Measurements from ENCODE around the gene RNF150.

Gene RNF150

GRCh38 chr4:140937866-140938265 is 195.4 kb downstream of the RNF150 start:
- Histone ChIP-seq H3K9me3 (ENCODE audit: severe bottlenecking) (no peaks in the 10 kb centered on the region), H3K36me3 (no peaks in the 10 kb centered on the region), H3K4me3 (ENCODE audit: low read depth, low read length) (no peak overlapping the region), H3K27ac (no peak overlapping the region), H3K27me3 (ENCODE audit: insufficient read depth, low read depth, severe bottlenecking) (no peaks in the 10 kb centered on the region)
- DNase-seq = no peak
- no peak for TF ChIP-seq CTCF (IDR thresholded peaks at IDR 0.05; ENCODE audit: low read depth, low read length)

- Histone ChIP-seq H3K9me3 (ENCODE audit: severe bottlenecking) (no peaks in the 10 kb centered on the region), H3K27ac (no peak overlapping the region), H3K36me3 (no peaks in the 10 kb centered on the region), H3K27me3 (ENCODE audit: insufficient read depth, low read depth, severe bottlenecking) (no peaks in the 10 kb centered on the region), H3K4me3 (ENCODE audit: low read depth, low read length) (no peak overlapping the region)
- no peak for TF ChIP-seq CTCF (IDR thresholded peaks at IDR 0.05; ENCODE audit: low read depth, low read length)
- DNase-seq = no peak
Observed at GRCh38 chr4:140935254-140935653, 198.0 kb downstream of the RNF150 start.

GRCh38 chr4:140932501-140933045 is 200.7 kb downstream of the RNF150 start:
- Histone ChIP-seq H3K4me3 (ENCODE audit: low read depth, low read length) (no peak overlapping the region), H3K36me3 (no peaks in the 10 kb centered on the region), H3K27ac (no peak overlapping the region), H3K27me3 (ENCODE audit: insufficient read depth, low read depth, severe bottlenecking) (no peaks in the 10 kb centered on the region), H3K9me3 (ENCODE audit: severe bottlenecking) (no peaks in the 10 kb centered on the region)
- DNase-seq = no peak
- TF ChIP-seq CTCF (IDR thresholded peaks at IDR 0.05; ENCODE audit: low read depth, low read length) = no peak

GRCh38 chr4:140931911-140932310 is 201.4 kb downstream of the RNF150 start:
- Histone ChIP-seq H3K36me3 (no peaks in the 10 kb centered on the region), H3K9me3 (ENCODE audit: severe bottlenecking) (no peaks in the 10 kb centered on the region), H3K27ac (no peak overlapping the region), H3K4me3 (ENCODE audit: low read depth, low read length) (no peak overlapping the region), H3K27me3 (ENCODE audit: insufficient read depth, low read depth, severe bottlenecking) (no peaks in the 10 kb centered on the region)
- TF ChIP-seq CTCF (IDR thresholded peaks at IDR 0.05; ENCODE audit: low read depth, low read length) = no peak
- no peak for DNase-seq

- no peaks in the 10 kb centered on the region for H3K9me3 ChIP-seq (ENCODE audit: severe bottlenecking)
- H3K27me3 ChIP-seq (ENCODE audit: insufficient read depth, low read depth, severe bottlenecking) = no peaks in the 10 kb centered on the region
- H3K4me3 ChIP-seq (ENCODE audit: low read depth, low read length) = no peak overlapping the region
- TF ChIP-seq CTCF (IDR thresholded peaks at IDR 0.05; ENCODE audit: low read depth, low read length) = no peak
- no peaks in the 10 kb centered on the region for H3K36me3 ChIP-seq
- no peak for DNase-seq
- no peak overlapping the region for H3K27ac ChIP-seq
Observed at GRCh38 chr4:140930557-140930956, 202.7 kb downstream of the RNF150 start.

GRCh38 chr4:140930011-140930410 is 203.3 kb downstream of the RNF150 start:
- Histone ChIP-seq H3K9me3 (ENCODE audit: severe bottlenecking) (no peaks in the 10 kb centered on the region), H3K27ac (no peak overlapping the region), H3K36me3 (no peaks in the 10 kb centered on the region), H3K27me3 (ENCODE audit: insufficient read depth, low read depth, severe bottlenecking) (no peaks in the 10 kb centered on the region), H3K4me3 (ENCODE audit: low read depth, low read length) (no peak overlapping the region)
- no peak for DNase-seq
- TF ChIP-seq CTCF (IDR thresholded peaks at IDR 0.05; ENCODE audit: low read depth, low read length) = no peak

All from WERI-Rb-1 (cell line).